ENCODE data around the gene KRT10. TPM values are rescaled to one million over a fixed set of nuclear protein-coding genes. Genes with fewer than 3 reads are reported as not detected.

The KRT10 gene
- total and polyA plus RNA-seq, 5 donors = 65.8 to 79.5 (median 73.2) TPM

- Histone ChIP-seq H3K27ac (ENCODE audit: low read length) (no peak overlapping the region), H3K9me3 (ENCODE audit: control insufficient read depth, low read length) (no peaks in the 10 kb centered on the region), H3K27me3 (ENCODE audit: control insufficient read depth, insufficient read depth) (no peaks in the 10 kb centered on the region), H3K4me1 (ENCODE audit: control insufficient read depth, insufficient read depth, low read length) (no peaks in the 10 kb centered on the region), H3K4me3 (ENCODE audit: low read length) (no peak overlapping the region)
- DNase-seq = no peak
- no peak for ATAC-seq
- intact Hi-C loops (cut with DNase I) = no loop called here
- 58% methylated on average over 1 of the region's 1 CpG for WGBS
These were observed 29.9 kb upstream of the KRT10 start for GRCh38 chr17:40852364-40852763.

- Histone ChIP-seq H3K9me3 (ENCODE audit: control insufficient read depth, low read length) (no peaks in the 10 kb centered on the region), H3K27ac (ENCODE audit: low read length) (no peak overlapping the region), H3K4me3 (ENCODE audit: low read length) (no peak overlapping the region), H3K4me1 (ENCODE audit: control insufficient read depth, insufficient read depth, low read length) (no peaks in the 10 kb centered on the region), H3K27me3 (ENCODE audit: control insufficient read depth, insufficient read depth) (no peaks in the 10 kb centered on the region)
- WGBS = 90% methylated on average over 3 of the region's 3 CpGs
- intact Hi-C loops (cut with DNase I) = no loop called here
- ATAC-seq = no peak
- no peak for DNase-seq
These were observed 28.0 kb upstream of the KRT10 start for GRCh38 chr17:40850293-40850972.

- H3K27me3 ChIP-seq (ENCODE audit: control insufficient read depth, insufficient read depth) = no peaks in the 10 kb centered on the region
- H3K4me1 ChIP-seq (ENCODE audit: control insufficient read depth, insufficient read depth, low read length) = no peaks in the 10 kb centered on the region
- intact Hi-C loops (cut with DNase I) = no loop called here
- no peaks in the 10 kb centered on the region for H3K9me3 ChIP-seq (ENCODE audit: control insufficient read depth, low read length)
- no peak overlapping the region for H3K27ac ChIP-seq (ENCODE audit: low read length)
- 88% methylated on average over 4 of the region's 4 CpGs for whole genome bisulfite sequencing
- ATAC-seq (no peak), DNase-seq (no peak)
- H3K4me3 ChIP-seq (ENCODE audit: low read length) = no peak overlapping the region
These were observed 27.3 kb upstream of the KRT10 start for GRCh38 chr17:40849723-40850122.

GRCh38 chr17:40848583-40849235 is 26.3 kb upstream of the KRT10 start:
- Histone ChIP-seq H3K4me1 (ENCODE audit: control insufficient read depth, insufficient read depth, low read length) (no peaks in the 10 kb centered on the region), H3K4me3 (ENCODE audit: low read length) (no peak overlapping the region), H3K9me3 (ENCODE audit: control insufficient read depth, low read length) (no peaks in the 10 kb centered on the region), H3K27ac (ENCODE audit: low read length) (no peak overlapping the region), H3K27me3 (ENCODE audit: control insufficient read depth, insufficient read depth) (no peaks in the 10 kb centered on the region)
- WGBS = 91% methylated on average over 1 of the region's 1 CpG
- DNase-seq = no peak
- ATAC-seq = no peak
- intact Hi-C loops (cut with DNase I) = no loop called here

- ATAC-seq (no peak), DNase-seq (no peak)
- H3K4me3 ChIP-seq (ENCODE audit: low read length) = no peak overlapping the region
- 69% methylated on average over 1 of the region's 1 CpG for WGBS
- no peaks in the 10 kb centered on the region for H3K27me3 ChIP-seq (ENCODE audit: control insufficient read depth, insufficient read depth)
- intact Hi-C loops (cut with DNase I) = no loop called here
- no peaks in the 10 kb centered on the region for H3K4me1 ChIP-seq (ENCODE audit: control insufficient read depth, insufficient read depth, low read length)
- H3K27ac ChIP-seq (ENCODE audit: low read length) = no peak overlapping the region
- no peaks in the 10 kb centered on the region for H3K9me3 ChIP-seq (ENCODE audit: control insufficient read depth, low read length)
These were observed 24.2 kb upstream of the KRT10 start for GRCh38 chr17:40846515-40847144.

- WGBS = 54% methylated on average over 4 of the region's 4 CpGs
- intact Hi-C loops (cut with DNase I) = no loop called here
These were observed 22.3 kb upstream of the KRT10 start for GRCh38 chr17:40844671-40845107.

GRCh38 chr17:40843242-40843641 is 20.8 kb upstream of the KRT10 start:
- intact Hi-C loops (cut with DNase I) = no loop called here
- Histone ChIP-seq H3K4me1 (ENCODE audit: control insufficient read depth, insufficient read depth, low read length) (no peaks in the 10 kb centered on the region), H3K27ac (ENCODE audit: low read length) (no peak overlapping the region), H3K9me3 (ENCODE audit: control insufficient read depth, low read length) (no peaks in the 10 kb centered on the region), H3K4me3 (ENCODE audit: low read length) (no peak overlapping the region), H3K27me3 (ENCODE audit: control insufficient read depth, insufficient read depth) (no peaks in the 10 kb centered on the region)
- ATAC-seq (no peak), DNase-seq (no peak)
- 57% methylated on average over 3 of the region's 3 CpGs for WGBS

More at GRCh38 chr17:40844671-40845107, 22.3 kb upstream of the KRT10 start:
- H3K4me1 ChIP-seq (ENCODE audit: control insufficient read depth, insufficient read depth, low read length) = no peaks in the 10 kb centered on the region
- DNase-seq = no peak
- ATAC-seq = no peak
- H3K27ac ChIP-seq (ENCODE audit: low read length) = no peak overlapping the region
- H3K9me3 ChIP-seq (ENCODE audit: control insufficient read depth, low read length) = no peaks in the 10 kb centered on the region
- no peak overlapping the region for H3K4me3 ChIP-seq (ENCODE audit: low read length)
- no peaks in the 10 kb centered on the region for H3K27me3 ChIP-seq (ENCODE audit: control insufficient read depth, insufficient read depth)

- whole genome bisulfite sequencing = 76% methylated on average over 3 of the region's 3 CpGs
- no peaks in the 10 kb centered on the region for H3K9me3 ChIP-seq (ENCODE audit: control insufficient read depth, low read length)
- no peak overlapping the region for H3K4me3 ChIP-seq (ENCODE audit: low read length)
- H3K4me1 ChIP-seq (ENCODE audit: control insufficient read depth, insufficient read depth, low read length) = no peaks in the 10 kb centered on the region
- ATAC-seq = no peak
- no peaks in the 10 kb centered on the region for H3K27me3 ChIP-seq (ENCODE audit: control insufficient read depth, insufficient read depth)
- no peak overlapping the region for H3K27ac ChIP-seq (ENCODE audit: low read length)
- intact Hi-C loops (cut with DNase I) = no loop called here
- DNase-seq = no peak
These were observed 18.8 kb upstream of the KRT10 start for GRCh38 chr17:40841246-40841645.

GRCh38 chr17:40839194-40839593 is 16.8 kb upstream of the KRT10 start:
- Histone ChIP-seq H3K4me1 (ENCODE audit: control insufficient read depth, insufficient read depth, low read length) (no peaks in the 10 kb centered on the region), H3K4me3 (ENCODE audit: low read length) (no peak overlapping the region), H3K27me3 (ENCODE audit: control insufficient read depth, insufficient read depth) (no peaks in the 10 kb centered on the region), H3K27ac (ENCODE audit: low read length) (no peak overlapping the region), H3K9me3 (ENCODE audit: control insufficient read depth, low read length) (no peaks in the 10 kb centered on the region)
- DNase-seq (no peak), ATAC-seq (no peak)
- 69% methylated on average over 3 of the region's 3 CpGs for WGBS
- intact Hi-C loops (cut with DNase I) = no loop called here

GRCh38 chr17:40836020-40836419 is 13.6 kb upstream of the KRT10 start:
- intact Hi-C loops (cut with DNase I) = no loop called here
- H3K4me3 ChIP-seq (ENCODE audit: low read length) = no peak overlapping the region
- no peak overlapping the region for H3K27ac ChIP-seq (ENCODE audit: low read length)
- ATAC-seq (no peak), DNase-seq (no peak)
- H3K9me3 ChIP-seq (ENCODE audit: control insufficient read depth, low read length) = no peaks in the 10 kb centered on the region
- WGBS = 96% methylated on average over 4 of the region's 4 CpGs
- H3K27me3 ChIP-seq (ENCODE audit: control insufficient read depth, insufficient read depth) = no peaks in the 10 kb centered on the region
- peaks cover 2% of the 10 kb centered on the region for H3K4me1 ChIP-seq (ENCODE audit: control insufficient read depth, insufficient read depth, low read length)

- Histone ChIP-seq H3K9me3 (ENCODE audit: control insufficient read depth, low read length) (no peaks in the 10 kb centered on the region), H3K4me1 (ENCODE audit: control insufficient read depth, insufficient read depth, low read length) (peaks cover 2% of the 10 kb centered on the region), H3K27ac (ENCODE audit: low read length) (no peak overlapping the region), H3K27me3 (ENCODE audit: control insufficient read depth, insufficient read depth) (no peaks in the 10 kb centered on the region), H3K4me3 (ENCODE audit: low read length) (no peak overlapping the region)
- intact Hi-C loops (cut with DNase I) = no loop called here
- DNase-seq = no peak
- no peak for ATAC-seq
These were observed 11.5 kb upstream of the KRT10 start for GRCh38 chr17:40833882-40834281.

Measured in right cardiac atrium (tissue), 5 donors.